ENCODE measurements around the gene SLC22A23.
A peak's percentile ranks its signal among the peaks of the same experiment; 100 is the strongest.

Gene SLC22A23
- 7.9 to 22.0 (median 10.8) reads per million in 4 donors for total RNA-seq

GRCh38 chr6:3456898-3457709 lies at the start of gene SLC22A23:
Gene SLC22A23 (minus strand): TSS chr6:3457050. CDS start chr6:3456559, 491 bp downstream.
- DNase-seq = peak; percentile 54 to 72 (median 65)

GRCh38 chr6:3506200-3506599 lies 49.4 kb upstream of the SLC22A23 start:
- DNase-seq = no peak

GRCh38 chr6:3504938-3505805 lies 48.3 kb upstream of the SLC22A23 start:
- DNase-seq = no peak

- no peak for DNase-seq
Observed at GRCh38 chr6:3504354-3504753, 47.5 kb upstream of the SLC22A23 start.

GRCh38 chr6:3501826-3502500 lies 45.1 kb upstream of the SLC22A23 start:
- no peak for DNase-seq

- no peak for DNase-seq
Observed at GRCh38 chr6:3500262-3501014, 43.6 kb upstream of the SLC22A23 start.

GRCh38 chr6:3499603-3500002 lies 42.8 kb upstream of the SLC22A23 start:
- DNase-seq = no peak

GRCh38 chr6:3496395-3496794 lies 39.5 kb upstream of the SLC22A23 start:
- DNase-seq = no peak

GRCh38 chr6:3494391-3495100 lies 37.7 kb upstream of the SLC22A23 start:
- no peak for DNase-seq

GRCh38 chr6:3490625-3490980 lies 33.8 kb upstream of the SLC22A23 start:
- DNase-seq = no peak

- DNase-seq = no peak
Observed at GRCh38 chr6:3489961-3490624, 33.2 kb upstream of the SLC22A23 start.

GRCh38 chr6:3489027-3489757 lies 32.3 kb upstream of the SLC22A23 start:
- DNase-seq = no peak

- DNase-seq = no peak
Observed at GRCh38 chr6:3484946-3485345, 28.1 kb upstream of the SLC22A23 start.

GRCh38 chr6:3484192-3484591 lies 27.3 kb upstream of the SLC22A23 start:
- DNase-seq = no peak

GRCh38 chr6:3483675-3484074 lies 26.8 kb upstream of the SLC22A23 start:
- no peak for DNase-seq

- DNase-seq = no peak
Observed at GRCh38 chr6:3482869-3483268, 26.0 kb upstream of the SLC22A23 start.

GRCh38 chr6:3481640-3482039 lies 24.8 kb upstream of the SLC22A23 start:
- DNase-seq = no peak

GRCh38 chr6:3480009-3480408 lies 23.2 kb upstream of the SLC22A23 start:
- no peak for DNase-seq

- no peak for DNase-seq
Observed at GRCh38 chr6:3473773-3474172, 16.9 kb upstream of the SLC22A23 start.

GRCh38 chr6:3471711-3472110 lies 14.9 kb upstream of the SLC22A23 start:
- DNase-seq = no peak

- DNase-seq = no peak
Observed at GRCh38 chr6:3471286-3471685, 14.4 kb upstream of the SLC22A23 start.
